Fibroblast of skin of back (primary cell): Measurements from ENCODE around the gene KLHL28. TPM values are rescaled to one million over a fixed set of nuclear protein-coding genes. Genes with fewer than 3 reads are reported as not detected.
A peak's percentile ranks its signal among the peaks of the same experiment; 100 is the strongest.

Source experiments
- DNase-seq: peaks from one replicate; pipeline ENCODE4 v3.0.0-alpha.2; 2013
- polyA plus RNA-seq, 2 experiments: library from polyadenylated mRNA; unstranded; fragments of 120-200 nt; gene quantifications; one replicate each; pipeline ENCODE4 v1.2.1, GENCODE V29; 2013; ENCODE audit not compliant: insufficient read length in 2 of 2

KLHL28 gene, protein sequence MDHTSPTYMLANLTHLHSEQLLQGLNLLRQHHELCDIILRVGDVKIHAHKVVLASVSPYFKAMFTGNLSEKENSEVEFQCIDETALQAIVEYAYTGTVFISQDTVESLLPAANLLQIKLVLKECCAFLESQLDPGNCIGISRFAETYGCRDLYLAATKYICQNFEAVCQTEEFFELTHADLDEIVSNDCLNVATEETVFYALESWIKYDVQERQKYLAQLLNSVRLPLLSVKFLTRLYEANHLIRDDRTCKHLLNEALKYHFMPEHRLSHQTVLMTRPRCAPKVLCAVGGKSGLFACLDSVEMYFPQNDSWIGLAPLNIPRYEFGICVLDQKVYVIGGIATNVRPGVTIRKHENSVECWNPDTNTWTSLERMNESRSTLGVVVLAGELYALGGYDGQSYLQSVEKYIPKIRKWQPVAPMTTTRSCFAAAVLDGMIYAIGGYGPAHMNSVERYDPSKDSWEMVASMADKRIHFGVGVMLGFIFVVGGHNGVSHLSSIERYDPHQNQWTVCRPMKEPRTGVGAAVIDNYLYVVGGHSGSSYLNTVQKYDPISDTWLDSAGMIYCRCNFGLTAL
- polyA plus RNA-seq (2013, experiment 1 of 2; ENCODE audit: insufficient read length): 7.0 TPM
- polyA plus RNA-seq (2013, experiment 2 of 2; ENCODE audit: insufficient read length): 8.9 TPM

DNA sequence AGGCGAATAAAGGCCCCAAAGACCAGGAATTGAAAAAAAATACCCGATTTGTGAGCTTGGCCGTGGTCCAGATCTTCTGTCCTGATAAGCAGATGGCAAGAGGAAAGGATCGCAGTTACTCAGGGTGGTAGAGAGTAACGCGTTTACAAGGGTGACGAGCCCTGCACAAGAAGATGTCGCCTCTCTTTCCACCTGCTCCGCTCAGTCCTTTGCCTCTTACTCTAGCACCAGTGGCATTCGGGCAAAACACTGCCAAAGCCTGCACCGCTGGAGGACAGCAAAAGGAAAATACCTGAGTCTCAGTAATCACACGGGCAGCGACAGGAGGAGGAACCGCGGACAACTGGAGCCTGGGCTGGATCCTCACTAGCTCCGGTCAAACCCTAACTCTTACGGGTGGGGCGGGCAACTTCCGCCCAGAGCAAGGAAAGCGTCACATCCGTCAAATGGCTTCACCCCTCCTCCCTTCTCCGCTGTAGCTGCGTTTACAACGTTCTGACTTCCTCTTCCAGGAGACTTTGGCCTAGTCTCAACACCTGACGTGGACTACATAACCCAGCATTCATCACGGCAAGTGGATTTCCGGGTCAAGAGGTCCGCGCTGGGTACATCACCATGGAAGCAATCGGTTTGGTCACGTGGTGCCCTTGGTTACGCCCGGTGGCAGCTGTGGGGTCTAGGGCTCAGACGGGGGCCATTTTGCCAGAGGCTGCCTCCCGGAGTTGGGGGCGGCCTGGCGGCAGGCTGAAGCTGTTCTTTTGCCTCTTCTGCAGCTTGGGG, at the start of gene KLHL28, which contains the start of gene TOGARAM1:
Gene KLHL28, minus strand, starts transcription at position 394 of the 780 bp plus-strand sequence. CDS start 16,019 bp downstream, outside the sequence.
Gene TOGARAM1, plus strand, starts transcription at position 637 of the 780 bp plus-strand sequence. CDS start 232 bp downstream, outside the sequence.
- peak; percentile 100 for DNase-seq

DNA sequence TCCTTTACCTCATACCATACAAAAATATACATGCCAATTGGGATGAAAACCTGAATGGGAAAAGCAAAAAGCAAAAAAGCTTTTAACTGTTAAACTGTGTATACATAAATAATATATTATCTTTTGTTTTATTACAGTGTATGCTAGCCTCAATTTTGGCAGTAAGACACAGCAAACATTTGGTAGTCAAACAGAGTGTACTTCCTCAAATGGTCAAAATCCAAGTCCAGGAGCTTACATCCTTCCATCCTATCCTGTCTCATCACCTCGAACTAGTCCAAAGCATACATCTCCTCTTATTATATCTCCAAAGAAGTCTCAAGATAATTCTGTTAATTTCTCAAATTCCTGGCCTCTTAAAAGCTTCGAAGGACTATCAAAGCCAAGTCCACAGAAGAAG, 42.2 kb upstream of the KLHL28 start:
- DNase-seq: no peak

DNA sequence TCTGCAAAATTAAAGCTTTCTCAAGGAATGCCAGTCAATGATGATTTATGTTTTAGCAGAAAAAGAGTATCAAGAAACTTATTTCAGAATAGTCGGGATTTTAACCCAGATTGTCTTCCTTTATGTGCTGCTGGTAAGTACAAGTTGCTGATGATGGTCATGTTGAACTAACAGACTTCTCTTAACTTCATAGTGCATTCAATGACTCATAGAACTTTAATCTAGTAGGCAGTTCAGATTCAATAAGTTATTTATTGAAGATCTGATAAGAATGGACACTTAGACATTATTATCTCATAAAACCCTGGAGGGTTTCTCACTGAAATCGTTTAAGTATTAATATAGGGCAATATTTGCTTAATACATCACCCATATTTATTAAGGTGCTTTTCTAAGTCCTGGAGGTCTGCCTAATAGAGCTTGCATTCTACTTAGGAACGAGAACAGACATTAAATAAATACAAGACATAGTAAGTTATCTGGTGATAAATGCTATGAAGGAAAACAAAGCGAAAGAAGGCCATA, 34.1 kb upstream of the KLHL28 start:
- no peak for DNase-seq

DNA sequence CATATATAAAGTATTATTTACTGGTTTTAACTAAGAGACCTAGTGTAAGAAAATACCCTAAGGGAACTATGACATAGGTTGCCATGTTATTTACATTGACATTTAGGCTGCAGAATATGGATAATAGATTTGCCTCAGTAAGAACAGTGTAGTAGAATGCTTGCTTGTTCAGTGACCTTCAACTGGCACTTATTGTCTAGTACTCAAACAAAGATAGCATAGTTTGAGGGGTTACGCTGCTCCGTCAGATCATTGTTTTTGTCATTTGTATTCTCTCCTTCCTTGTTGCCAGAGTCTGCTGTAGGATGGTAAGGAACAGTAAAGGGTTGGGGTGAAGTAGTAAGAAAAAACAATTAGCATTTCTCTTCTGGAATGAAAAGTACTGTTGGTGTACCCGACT, 33.4 kb upstream of the KLHL28 start:
- DNase-seq: no peak

DNA sequence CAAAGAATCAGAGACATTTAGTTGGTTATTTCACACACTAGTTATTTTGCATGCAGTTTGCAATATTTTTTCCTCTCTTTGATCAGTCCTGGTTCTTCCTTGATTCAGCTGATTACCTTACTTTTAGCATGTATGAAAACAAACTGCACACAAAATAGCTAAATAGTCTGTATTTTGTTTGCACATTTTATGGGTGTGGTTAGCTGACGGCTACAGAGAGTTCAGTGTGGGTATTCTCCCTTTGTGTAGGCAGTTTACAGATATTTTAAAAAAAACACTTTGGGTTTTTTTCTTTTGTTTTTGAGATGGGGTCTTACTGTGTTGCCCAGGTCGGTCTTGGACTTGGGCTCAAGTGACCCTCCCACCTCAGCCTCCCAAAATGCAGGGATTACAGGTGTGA, 28.8 kb upstream of the KLHL28 start:
- DNase-seq: no peak

DNA sequence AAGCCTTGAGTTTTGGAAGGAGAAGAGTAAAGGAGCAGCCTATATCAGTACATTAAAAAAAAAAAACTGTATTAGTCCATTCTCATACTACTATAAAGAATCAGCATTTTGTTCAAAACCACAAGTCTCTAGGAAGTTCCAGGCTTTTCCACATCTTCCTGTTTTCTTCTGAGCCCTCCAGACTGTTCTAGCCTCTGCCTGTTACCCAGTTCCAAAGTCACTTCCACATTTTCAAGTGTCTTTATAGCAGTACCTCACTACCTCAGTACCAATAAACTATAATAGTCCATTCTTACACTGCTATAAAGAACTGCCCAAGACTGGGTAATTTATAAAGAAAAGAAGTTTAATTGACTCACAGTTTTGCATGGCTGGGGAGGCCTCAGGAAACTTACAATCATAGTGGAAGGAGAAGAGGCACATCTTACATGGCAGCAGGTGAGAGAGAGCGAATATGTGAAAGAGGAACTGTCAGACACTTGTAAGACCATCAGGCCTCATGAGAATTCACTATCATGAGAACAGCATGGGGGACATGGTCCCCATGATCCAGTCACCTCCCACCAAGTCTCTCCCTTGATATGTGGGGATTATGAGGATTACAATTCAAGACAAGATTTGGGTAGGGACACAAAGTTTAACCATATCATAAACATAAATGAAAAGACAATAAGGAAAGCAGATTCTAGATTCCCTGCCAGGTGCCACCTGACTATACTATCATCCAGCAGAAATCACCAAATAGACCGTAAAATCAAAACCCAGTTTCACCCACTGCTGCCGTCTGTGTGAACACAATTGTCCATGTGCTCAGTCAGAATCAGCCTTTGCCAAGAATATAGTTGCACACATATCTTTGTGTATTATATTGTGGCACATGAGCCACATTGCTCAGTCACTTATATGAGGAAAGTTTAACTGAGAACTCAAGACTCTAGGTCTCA, 28.0 kb upstream of the KLHL28 start:
- DNase-seq: no peak

DNA sequence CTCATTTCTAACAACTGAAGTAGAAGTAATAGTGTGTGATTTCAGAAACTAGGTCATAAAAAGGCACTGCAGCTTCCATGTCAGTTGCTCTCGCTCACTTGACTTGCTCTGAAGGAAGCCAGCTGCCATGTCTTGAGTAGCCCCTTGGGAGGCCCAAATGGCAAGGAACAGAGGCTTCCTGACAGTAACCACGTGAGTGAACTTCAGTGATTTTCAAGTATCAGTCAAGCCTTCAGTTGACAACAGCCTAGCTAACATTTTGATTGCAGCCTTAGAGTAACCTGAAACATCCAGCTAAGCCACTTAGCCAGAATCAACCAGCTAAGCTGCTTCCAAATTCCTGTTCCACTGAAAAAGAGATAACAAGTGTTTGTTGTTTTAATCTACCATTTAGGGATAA, 26.9 kb upstream of the KLHL28 start:
- no peak for DNase-seq

DNA sequence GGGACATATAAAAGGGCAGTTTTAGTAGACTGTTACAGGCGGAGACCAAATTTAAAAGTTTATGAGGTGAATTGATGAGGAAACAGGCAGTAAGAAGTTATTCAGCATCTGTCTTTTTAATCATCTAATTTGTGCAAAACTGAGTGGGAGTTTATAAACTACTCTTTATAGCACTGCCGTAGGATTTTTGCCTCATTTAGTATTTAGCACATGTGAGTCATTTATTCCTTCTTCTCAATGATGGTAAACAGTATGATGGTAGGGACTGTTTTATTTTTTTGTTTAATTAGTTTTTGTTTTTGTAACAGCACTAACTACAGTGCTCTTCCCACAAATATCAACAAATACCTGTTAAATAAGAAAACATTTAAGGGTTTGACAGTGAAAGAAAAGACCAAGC, 20.8 kb upstream of the KLHL28 start:
- no peak for DNase-seq

DNA sequence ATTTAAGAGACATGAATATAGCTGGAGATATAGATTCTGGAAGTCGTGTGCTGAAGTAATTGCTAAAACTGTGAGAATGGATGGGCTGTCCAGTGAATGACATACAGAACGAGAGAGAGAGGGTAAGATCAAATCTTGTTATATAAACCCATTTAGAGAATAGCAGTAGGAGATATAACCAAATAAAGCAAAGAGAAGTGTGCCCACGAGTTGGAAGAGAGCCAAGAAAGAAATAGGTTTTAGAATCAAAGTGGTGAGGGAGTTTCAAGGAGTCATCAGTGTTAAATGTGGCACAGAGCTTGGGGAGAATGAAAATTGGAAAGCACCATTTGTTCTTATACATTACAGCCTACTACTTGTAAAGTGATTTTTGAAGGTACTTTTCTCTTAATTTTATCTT, 19.5 kb upstream of the KLHL28 start:
- DNase-seq: no peak

DNA sequence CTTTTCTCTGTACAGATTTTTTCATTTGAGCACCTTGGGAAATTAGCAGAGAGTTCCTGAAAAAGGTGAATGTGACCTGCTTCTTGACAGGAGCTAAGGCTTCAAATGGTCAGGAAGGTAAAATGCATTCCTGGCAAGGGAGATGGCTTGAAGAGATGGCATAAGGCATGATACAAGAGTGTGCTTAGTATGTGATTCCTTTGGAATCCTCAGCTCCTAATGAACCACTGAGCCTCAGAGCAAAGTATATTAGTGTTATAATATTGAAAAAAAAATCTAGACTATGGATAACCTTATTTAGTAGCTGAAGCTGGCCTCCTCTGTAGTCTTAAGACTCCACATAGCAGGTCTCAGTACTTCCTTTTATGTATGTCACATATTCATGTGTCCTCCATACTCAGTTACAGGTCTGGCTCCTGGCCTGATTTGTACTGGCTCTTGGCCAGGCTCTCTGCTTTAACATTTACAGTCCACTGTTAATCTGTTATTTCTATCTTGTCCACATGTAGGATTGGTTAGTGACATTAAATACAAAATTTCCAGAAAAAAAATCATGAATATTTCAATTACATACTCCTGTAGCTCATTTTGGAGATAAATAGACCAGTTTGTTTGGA, 18.1 kb upstream of the KLHL28 start:
- DNase-seq: no peak

DNA sequence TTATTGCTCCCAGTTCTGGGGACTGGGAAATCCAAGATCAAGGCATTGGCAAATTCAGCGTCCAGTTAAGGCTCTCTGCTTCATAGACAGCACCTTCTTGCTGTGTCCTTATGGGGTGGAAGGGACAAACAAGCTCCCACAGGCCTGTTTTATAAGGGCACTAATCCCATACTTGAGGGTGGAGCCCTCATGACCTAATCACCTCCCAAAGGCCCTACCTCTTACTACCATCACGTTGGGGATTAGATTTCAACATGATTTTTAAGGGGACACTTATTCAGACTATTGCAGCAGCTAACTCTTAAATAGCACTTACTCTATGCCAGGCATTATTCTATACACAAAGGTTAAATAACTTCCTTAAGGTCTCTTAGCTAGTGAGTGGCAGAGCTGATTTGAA, 17.5 kb upstream of the KLHL28 start:
- no peak for DNase-seq

DNA sequence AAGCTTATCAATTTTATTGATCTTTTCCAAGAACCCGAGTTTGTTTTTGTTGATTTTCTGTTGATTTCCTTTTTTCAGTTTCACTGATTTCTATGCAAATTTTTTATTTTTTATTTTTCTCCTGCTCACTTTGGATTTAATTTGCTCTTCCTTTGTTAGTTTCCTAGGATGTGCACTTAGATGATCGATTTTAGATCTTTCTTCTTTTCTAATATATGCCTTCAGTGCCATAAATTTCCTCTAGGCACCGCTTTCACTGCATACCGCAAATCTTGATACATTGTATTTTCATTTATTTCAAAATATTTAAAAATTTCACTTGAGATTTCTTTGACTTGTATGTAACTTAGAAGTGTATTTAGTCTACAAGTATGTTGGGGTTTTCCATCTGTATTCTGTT, 9.7 kb upstream of the KLHL28 start:
- DNase-seq: no peak

DNA sequence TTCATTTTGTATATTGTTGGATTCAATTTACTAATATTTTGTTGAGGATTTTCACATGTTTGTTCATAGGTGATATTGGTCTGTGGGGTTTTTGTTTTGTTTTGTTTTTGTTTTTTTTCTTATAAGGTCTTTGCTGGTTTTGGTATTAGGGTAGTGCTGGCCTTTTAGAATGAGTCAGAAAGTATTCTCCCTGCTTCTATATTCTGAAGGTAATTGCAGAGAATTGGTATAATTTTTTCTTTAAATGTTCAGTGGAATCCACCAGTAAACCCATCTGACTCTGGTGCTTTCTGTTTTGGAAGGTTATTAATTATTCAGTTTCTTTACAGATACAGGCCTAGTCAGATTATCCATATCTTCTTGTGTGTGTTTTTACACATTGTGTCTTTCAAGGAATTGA, 9.2 kb upstream of the KLHL28 start:
- DNase-seq: no peak

DNA sequence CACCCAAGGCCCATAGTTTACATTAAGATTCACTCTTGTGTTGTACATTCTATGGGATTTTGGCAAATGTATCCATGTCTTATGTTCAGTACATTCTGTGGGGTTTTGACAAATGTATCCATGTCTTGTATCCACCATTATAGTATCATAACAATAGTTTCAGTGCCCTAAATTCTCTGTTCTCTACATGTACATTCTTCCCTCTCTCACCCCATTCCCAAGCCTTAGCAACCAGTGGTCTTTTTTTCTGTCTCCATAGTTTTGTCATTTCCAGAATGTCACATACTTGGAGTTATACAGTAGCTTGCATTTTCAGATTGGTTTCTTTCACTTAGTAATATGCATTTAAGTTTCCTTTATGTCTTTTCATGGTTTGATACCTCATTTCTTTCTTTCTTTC, 7.0 kb upstream of the KLHL28 start:
- no peak for DNase-seq

DNA sequence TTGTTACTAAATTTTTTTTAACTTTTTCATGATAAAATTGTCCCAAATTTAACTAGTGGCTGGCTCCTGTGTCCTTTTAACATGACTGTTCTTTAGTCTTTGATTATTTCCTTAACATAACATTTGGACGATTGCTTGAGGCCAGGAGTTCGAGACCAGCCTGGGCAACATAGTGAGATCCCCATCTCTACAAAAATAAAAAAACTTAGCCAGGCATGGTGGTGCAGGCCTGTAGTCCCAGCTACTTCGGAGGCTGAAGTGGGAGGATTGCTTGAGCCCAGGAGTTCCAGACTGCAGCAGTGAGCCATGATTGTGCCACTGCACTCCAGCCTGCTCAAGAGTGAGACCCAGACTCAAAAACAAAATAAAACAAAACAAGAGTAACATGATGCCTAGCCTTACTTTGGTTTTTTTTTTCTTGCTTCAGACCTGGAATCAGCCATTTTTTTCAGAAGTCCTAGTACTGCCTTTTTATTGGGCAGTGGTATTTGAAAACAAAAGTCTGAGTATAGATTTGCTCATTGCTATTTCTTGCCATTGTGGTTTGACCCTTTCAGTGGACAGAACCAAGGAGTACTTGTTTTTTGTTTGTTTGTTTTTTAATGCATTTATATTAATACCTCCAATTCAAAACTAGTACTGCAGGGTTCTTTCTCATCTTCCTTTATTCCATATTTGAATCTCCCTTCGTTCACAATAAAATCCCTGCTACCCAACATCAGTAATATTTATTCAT, 5.0 kb upstream of the KLHL28 start:
- no peak for DNase-seq

DNA sequence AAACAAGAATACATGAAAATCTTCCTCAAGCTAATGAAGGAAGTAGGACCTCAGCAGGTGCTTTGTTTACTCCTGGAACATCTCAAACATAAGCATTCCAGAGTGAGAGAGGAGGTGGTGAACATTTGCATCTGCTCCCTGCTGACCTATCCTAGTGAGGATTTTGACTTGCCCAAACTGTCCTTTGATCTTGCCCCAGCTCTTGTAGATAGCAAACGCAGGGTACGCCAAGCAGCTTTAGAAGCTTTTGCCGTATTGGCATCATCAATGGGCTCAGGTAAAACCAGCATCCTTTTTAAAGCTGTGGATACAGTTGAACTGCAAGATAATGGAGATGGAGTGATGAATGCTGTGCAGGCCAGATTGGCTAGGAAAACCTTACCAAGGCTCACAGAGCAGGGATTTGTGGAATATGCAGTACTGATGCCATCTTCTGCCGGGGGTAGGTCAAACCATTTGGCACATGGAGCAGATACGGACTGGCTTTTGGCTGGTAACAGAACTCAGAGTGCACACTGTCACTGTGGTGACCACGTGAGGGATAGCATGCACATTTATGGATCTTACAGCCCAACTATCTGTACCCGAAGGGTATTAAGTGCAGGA, 2.1 kb upstream of the KLHL28 start:
- DNase-seq: peak; percentile 11

DNA sequence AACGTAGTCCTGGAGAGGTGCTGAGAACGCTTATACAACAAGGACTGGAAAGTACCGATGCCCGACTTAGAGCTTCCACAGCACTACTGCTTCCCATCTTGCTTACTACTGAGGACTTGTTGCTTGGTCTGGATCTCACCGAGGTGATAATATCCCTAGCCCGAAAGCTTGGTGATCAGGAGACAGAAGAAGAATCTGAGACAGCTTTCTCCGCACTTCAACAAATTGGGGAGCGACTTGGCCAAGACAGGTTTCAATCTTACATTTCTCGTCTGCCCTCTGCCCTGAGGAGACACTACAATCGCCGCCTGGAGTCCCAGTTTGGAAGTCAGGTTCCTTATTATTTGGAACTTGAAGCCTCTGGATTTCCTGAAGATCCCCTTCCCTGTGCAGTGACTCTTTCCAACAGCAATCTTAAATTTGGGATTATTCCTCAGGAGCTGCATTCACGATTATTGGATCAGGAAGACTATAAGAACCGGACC, 1.3 kb upstream of the KLHL28 start:
- DNase-seq: peak; percentile 8

DNA sequence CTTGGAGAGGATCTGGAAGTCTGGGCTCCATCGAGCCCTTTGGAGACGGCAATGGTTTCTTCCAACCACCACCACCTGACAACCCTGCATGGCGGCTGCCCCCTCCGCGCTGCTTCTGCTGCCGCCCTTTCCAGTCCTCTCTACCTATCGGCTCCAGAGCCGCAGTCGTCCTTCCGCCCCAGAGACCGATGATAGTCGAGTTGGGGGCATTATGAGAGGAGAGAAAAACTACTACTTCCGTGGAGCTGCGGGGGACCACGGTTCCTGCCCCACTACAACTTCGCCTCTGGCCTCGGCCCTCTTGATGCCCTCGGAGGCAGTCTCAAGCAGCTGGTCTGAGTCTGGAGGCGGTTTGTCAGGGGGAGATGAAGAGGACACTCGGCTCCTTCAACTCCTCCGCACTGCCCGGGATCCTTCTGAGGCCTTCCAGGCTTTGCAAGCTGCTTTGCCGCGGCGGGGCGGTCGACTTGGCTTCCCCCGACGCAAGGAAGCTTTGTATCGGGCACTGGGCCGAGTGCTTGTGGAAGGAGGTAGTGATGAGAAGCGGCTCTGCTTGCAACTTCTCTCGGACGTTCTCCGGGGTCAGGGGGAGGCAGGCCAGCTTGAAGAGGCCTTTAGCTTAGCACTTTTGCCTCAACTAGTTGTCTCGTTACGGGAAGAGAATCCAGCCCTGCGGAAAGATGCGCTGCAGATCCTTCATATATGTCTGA, 742 bp upstream of the KLHL28 start:
- peak; percentile 32 for DNase-seq

DNA sequence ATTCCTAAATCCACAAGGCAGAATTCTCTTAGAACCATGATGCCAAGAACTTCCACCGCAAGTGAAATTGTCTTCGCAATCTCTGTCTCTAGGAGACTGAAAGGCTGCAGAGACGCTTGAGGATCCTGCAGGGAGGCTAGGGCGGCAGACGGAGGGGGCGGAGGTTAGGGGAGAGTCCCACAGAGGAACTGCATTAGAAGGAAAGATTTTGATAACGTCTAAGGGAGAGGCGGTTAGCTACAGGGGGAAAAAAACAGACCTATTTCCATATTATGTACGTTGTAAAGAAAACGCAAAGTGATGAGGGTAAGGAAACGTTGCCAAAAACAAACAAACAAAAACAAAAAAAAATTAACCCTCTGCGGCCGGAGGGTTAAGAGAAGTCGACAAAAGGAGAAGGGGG, 595 bp downstream of the KLHL28 start:
- DNase-seq: peak; percentile 56
